ENCODE data around the gene RPL12. TPM values are rescaled to one million over a fixed set of nuclear protein-coding genes. Genes with fewer than 3 reads are reported as not detected.

Gene RPL12
- total and polyA plus RNA-seq, 2 of the 13 experiments (the other 11 are each of a cell fraction or from before 2014, with no cell fraction given) = 1,551 to 2,590 TPM

- intact Hi-C loops (cut with micrococcal nuclease; ENCODE audit: unreplicated experiment) (no loop called here), in situ Hi-C loops (cut with HindIII; ENCODE audit: extremely low pct_ligation_motif_present, low pct_unique_long_range_greater_than_20kb) (no loop called here)
- H3K79me2 ChIP-seq (ENCODE audit: insufficient read depth, low read length) = no peaks in the 10 kb centered on the region
- BruUV-seq (replicated peaks) = no TSS peak
- FAIRE-seq (no peak), DNase-seq (ENCODE audit: low spot score) (no peak), ATAC-seq (no peak)
- no peak overlapping the region for H2AFZ ChIP-seq (ENCODE audit: low read length)
- 92% methylated on average over 3 of the region's 3 CpGs for WGBS (ENCODE audit: low lambda C conversion rate)
- H3K27ac ChIP-seq (ENCODE audit: extremely low read length, insufficient read depth, low read length) = no peak overlapping the region
- POLR2A ChIA-PET = no interaction called here
- H3K4me3 ChIP-seq (replicated peaks in 1 of 3; ENCODE audit: insufficient read depth in 1 of 3, low read depth in 2 of 3, low read length in 3 of 3) = no peak overlapping the region
- H3K4me1 ChIP-seq (ENCODE audit: insufficient read depth, low read length) = peaks cover 13% of the 10 kb centered on the region
- H4K20me1 ChIP-seq (ENCODE audit: insufficient read depth, low read length) = no peaks in the 10 kb centered on the region
- no peak overlapping the region for H3K4me2 ChIP-seq (ENCODE audit: low read depth, low read length)
- no peak for TF ChIP-seq ZNF34 (CRISPR knock-in tag; IDR thresholded peaks at IDR 0.05; ENCODE audit: borderline replicate concordance)
- TF ChIP-seq, protein P1, sequence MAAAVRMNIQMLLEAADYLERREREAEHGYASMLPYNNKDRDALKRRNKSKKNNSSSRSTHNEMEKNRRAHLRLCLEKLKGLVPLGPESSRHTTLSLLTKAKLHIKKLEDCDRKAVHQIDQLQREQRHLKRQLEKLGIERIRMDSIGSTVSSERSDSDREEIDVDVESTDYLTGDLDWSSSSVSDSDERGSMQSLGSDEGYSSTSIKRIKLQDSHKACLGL (CRISPR knock-in tag; IDR thresholded peaks at IDR 0.05) = no peak
- TF ChIP-seq ETS1 (CRISPR knock-in tag; IDR thresholded peaks at IDR 0.05) = no peak
- TF ChIP-seq DNMT1 (CRISPR knock-in tag; IDR thresholded peaks at IDR 0.05) = no peak
- no peak for TF ChIP-seq MEIS2 (CRISPR knock-in tag; IDR thresholded peaks at IDR 0.05)
- TF ChIP-seq, protein P2, sequence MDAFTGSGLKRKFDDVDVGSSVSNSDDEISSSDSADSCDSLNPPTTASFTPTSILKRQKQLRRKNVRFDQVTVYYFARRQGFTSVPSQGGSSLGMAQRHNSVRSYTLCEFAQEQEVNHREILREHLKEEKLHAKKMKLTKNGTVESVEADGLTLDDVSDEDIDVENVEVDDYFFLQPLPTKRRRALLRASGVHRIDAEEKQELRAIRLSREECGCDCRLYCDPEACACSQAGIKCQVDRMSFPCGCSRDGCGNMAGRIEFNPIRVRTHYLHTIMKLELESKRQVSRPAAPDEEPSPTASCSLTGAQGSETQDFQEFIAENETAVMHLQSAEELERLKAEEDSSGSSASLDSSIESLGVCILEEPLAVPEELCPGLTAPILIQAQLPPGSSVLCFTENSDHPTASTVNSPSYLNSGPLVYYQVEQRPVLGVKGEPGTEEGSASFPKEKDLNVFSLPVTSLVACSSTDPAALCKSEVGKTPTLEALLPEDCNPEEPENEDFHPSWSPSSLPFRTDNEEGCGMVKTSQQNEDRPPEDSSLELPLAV (CRISPR knock-in tag; conservative IDR thresholded peaks at IDR 0.05; ENCODE audit: low read depth) = no peak
- no peak for TF ChIP-seq FOXK2 (IDR thresholded peaks at IDR 0.05)
- TF ChIP-seq ZSCAN9 (CRISPR knock-in tag; IDR thresholded peaks at IDR 0.05; ENCODE audit: borderline replicate concordance) = no peak
- no peak for TF ChIP-seq ZNF891 (CRISPR knock-in tag; IDR thresholded peaks at IDR 0.05)
- TF ChIP-seq SKI (IDR thresholded peaks at IDR 0.05; ENCODE audit: partially characterized antibody) = no peak
- no peak for TF ChIP-seq SRSF4 (IDR thresholded peaks at IDR 0.05; ENCODE audit: low read depth, low read length, poor library complexity, severe bottlenecking)
- no peak for TF ChIP-seq ZNF564 (CRISPR knock-in tag; IDR thresholded peaks at IDR 0.05)
- TF ChIP-seq ZFYVE20 (CRISPR knock-in tag; IDR thresholded peaks at IDR 0.05; ENCODE audit: borderline replicate concordance, low read depth) = no peak
- CTCF ChIA-PET (ENCODE audit: low intra/inter-chr PET ratio, low total read pairs) = no interaction called here
- H3K9ac ChIP-seq (ENCODE audit: insufficient read depth, low read depth, low read length) = no peak overlapping the region
- peaks cover 7 to 8% of the 10 kb centered on the region in 2 experiments; a peak in 3 of 5 replicates for H3K36me3 ChIP-seq (replicated peaks in 1 of 2; ENCODE audit: control insufficient read depth in 1 of 2, insufficient read depth in 2 of 2, low read length in 2 of 2)
- no peaks in the 10 kb centered on the region for H3K27me3 ChIP-seq (ENCODE audit: control insufficient read depth in 1 of 2, insufficient read depth in 2 of 2, low read length in 2 of 2)
- H3K9me3 ChIP-seq (ENCODE audit: low read length) = no peaks in the 10 kb centered on the region
Measured at GRCh38 chr9:127470662-127471061, 19.5 kb upstream of the RPL12 start.

Measured in HepG2 (cell line).